ENCODE data around the gene EMILIN3.

- TF ChIP-seq CTCF (IDR thresholded peaks at IDR 0.05) (no peak), ZFX (IDR thresholded peaks at IDR 0.05; ENCODE audit: borderline replicate concordance) (no peak)
Observed at GRCh38 chr20:41355192-41355591, 11.4 kb downstream of the EMILIN3 start.
